Spleen (tissue), 11 donors: ENCODE data around the gene TEDC1. TPM values are rescaled to one million over a fixed set of nuclear protein-coding genes. Genes with fewer than 3 reads are reported as not detected.
"Not testable (repeated sequence)": the region's sequence is repeated elsewhere in the genome, so short reads cannot be mapped to it uniquely, and the experiment has no call there.

Source experiments
- DNase-seq: peaks from one replicate; pipeline ENCODE4 v3.0.0-alpha.2; 2020
- H3K27ac ChIP-seq, 8 donors: fragments of 200-600 bp; sonication (generic) in 7 of 8; 1 replicate in 4 of 8; 2 replicates in 4 of 8; pipeline versions ENCODE4 v1.5.0 to v1.8.0; 2016 to 2021; ENCODE audit warnings: inconsistent platforms in 4 of 8, mild to moderate bottlenecking in 4 of 8, moderate library complexity in 1 of 8
- H3K27me3 ChIP-seq, 7 donors: fragments of 200-600 bp; sonication (generic) in 6 of 7; replicated peaks in 1 of 7; 1 replicate in 4 of 7; 2 replicates in 3 of 7; pipeline versions ENCODE4 v1.5.0 to v1.8.0; 2016 to 2021; ENCODE audit warnings: inconsistent platforms in 3 of 7, mild to moderate bottlenecking in 1 of 7
- H3K36me3 ChIP-seq, 6 donors: fragments of 200-600 bp; sonication (generic) in 5 of 6; 1 replicate in 4 of 6; 2 replicates in 2 of 6; pipeline versions ENCODE4 v1.5.0 to v1.8.0; 2016 to 2021; ENCODE audit warnings: inconsistent platforms in 2 of 6
- H3K4me1 ChIP-seq, 6 donors: fragments of 200-600 bp; sonication (generic) in 5 of 6; 1 replicate in 3 of 6; 2 replicates in 3 of 6; pipeline versions ENCODE4 v1.5.0 to v1.8.0; 2016 to 2021; ENCODE audit warnings: inconsistent platforms in 3 of 6
- H3K4me3 ChIP-seq, 8 donors: fragments of 200-600 bp; sonication (generic) in 7 of 8; 1 replicate in 4 of 8; 2 replicates in 4 of 8; pipeline versions ENCODE4 v1.5.0 to v1.8.0; 2016 to 2021; ENCODE audit warnings: inconsistent platforms in 4 of 8, mild to moderate bottlenecking in 4 of 8, moderate library complexity in 2 of 8
- H3K9me3 ChIP-seq, 8 donors: fragments of 200-600 bp; sonication (generic) in 7 of 8; 1 replicate in 4 of 8; 2 replicates in 4 of 8; pipeline versions ENCODE4 v1.5.0 to v1.8.0; 2016 to 2021; ENCODE audit warnings: inconsistent platforms in 4 of 8
- POLR2A ChIP-seq, 3 donors: fragments of 450-650 bp; IDR thresholded peaks; one replicate each; pipeline ENCODE4 v1.5.1; 2017; ENCODE audit warnings: antibody characterized with exemption in 3 of 3, mild to moderate bottlenecking in 1 of 3
- POLR2AphosphoS5 ChIP-seq, 3 donors: sonication (generic); formaldehyde crosslinking; IDR thresholded peaks; one replicate each; pipeline ENCODE4 v1.5.1; 2017; ENCODE audit warnings: antibody characterized with exemption in 3 of 3
- WGBS, 5 donors: extraction: QIAGEN DNeasy Blood & Tissue Kit in 3 of 5; methylation state at CpG; one replicate each; pipeline versions ENCODE4 v1.1.5 to v1.1.7; 2013 to 2018; 5-methylcytosine and 5-hydroxymethylcytosine counted together
- intact Hi-C: fragments of 100-400 bp; cut with DNase I; formaldehyde crosslinking; loops from one replicate; pipeline ENCODE4 v1.15.0; 2023; ENCODE audit warnings: low total_unique reads
- polyA plus RNA-seq, 3 donors: library from polyadenylated mRNA; stranded (reverse); fragments of 200-250 nt; gene quantifications; one replicate each; pipeline ENCODE4 v1.2.1, GENCODE V29; 2013
- total RNA-seq, 7 donors: library from RNA; depleted of rRNA in 3 of 7; stranded (reverse); fragments of >200 nt in 3 of 7; fragmentation: NEBNext Ultra II Directional in 4 of 7; extraction: Animal tissue kit (Norgen Biotek cat#: 25700) in 4 of 7; gene quantifications; one replicate each; pipeline versions ENCODE4 v1.1.0 to v1.2.1, GENCODE V29; 2016 to 2021
- TF ChIP-seq, protein P1 (sequence below), 11 experiments: fragments of 200-600 bp in 7 of 11; fragments of 450-650 bp in 4 of 11; sonication (generic) in 4 of 11; IDR thresholded peaks in 8 of 11; conservative IDR thresholded peaks in 3 of 11; 1 replicate in 7 of 11; 2 replicates in 4 of 11; pipeline versions ENCODE4 v1.4.0 to v1.8.0; 2016 to 2021; ENCODE audit warnings: antibody characterized with exemption in 11 of 11, inconsistent platforms in 4 of 11, mild to moderate bottlenecking in 1 of 11
- donor health status: healthy with polysubstance abuse.
- donor health status: DM: no; HTN: no; CAD: no; lungs with moderate emphysema.
- donor health status: DM: no; HTN: no; CAD: no.
- donor health status: Bipolar disorder and iron deficiency.
- donor health status: healthy.
- donor health status: DM: no; HTN: no; CAD: no.
- donor health status: DM: yes; HTN: yes; CAD: no.

Gene TEDC1
- total and polyA plus RNA-seq, 10 donors: 5.3 to 31.5 (median 12.3) TPM

DNA sequence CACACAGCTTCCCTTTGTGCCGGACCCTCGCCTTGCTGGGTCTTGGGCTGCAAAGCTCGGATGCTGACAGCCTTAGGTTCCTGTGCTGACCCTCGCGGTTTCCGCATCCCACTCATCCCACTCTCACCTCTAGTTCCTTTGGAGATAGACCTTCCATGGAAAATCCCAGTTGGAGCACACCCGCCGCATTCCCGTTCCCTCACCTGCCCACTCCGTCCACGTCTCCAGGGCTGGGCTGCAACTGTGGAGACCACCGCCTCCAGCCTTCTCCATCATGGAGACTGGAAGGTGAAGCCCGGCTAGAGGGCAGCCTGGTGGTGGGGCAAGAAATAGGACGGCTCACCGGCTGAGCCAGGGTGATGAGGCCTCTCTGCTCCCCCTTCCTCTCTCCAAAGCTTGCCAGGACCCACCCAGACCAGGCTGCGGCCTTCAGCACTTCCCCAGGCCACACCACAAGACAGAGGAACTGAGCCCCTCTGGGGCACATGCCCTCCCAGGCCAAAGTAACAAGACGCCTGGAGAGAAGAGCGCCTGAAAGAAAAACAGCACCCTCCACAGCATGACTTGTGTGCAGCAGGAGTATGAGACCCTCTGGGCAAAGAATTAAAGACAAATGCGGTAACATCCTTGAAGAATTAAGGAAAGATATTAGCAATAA lies 50.3 kb downstream of the TEDC1 start:
- Histone ChIP-seq H3K36me3 (no peaks in the 10 kb centered on the region), H3K4me3 (no peak overlapping the region), H3K27me3 (peaks cover 0 to 41% (median 3%) of the 10 kb centered on the region in 7 donors), H3K27ac (no peak overlapping the region), H3K9me3 (peaks cover 0 to 22% (median 16%) of the 10 kb centered on the region in 8 donors), H3K4me1 (peaks cover 0 to 11% (median 6%) of the 10 kb centered on the region in 6 donors)
- TF ChIP-seq POLR2A (IDR thresholded peaks at IDR 0.05) (no peak), POLR2AphosphoS5 (IDR thresholded peaks at IDR 0.05) (no peak)
- TF ChIP-seq, protein P1, sequence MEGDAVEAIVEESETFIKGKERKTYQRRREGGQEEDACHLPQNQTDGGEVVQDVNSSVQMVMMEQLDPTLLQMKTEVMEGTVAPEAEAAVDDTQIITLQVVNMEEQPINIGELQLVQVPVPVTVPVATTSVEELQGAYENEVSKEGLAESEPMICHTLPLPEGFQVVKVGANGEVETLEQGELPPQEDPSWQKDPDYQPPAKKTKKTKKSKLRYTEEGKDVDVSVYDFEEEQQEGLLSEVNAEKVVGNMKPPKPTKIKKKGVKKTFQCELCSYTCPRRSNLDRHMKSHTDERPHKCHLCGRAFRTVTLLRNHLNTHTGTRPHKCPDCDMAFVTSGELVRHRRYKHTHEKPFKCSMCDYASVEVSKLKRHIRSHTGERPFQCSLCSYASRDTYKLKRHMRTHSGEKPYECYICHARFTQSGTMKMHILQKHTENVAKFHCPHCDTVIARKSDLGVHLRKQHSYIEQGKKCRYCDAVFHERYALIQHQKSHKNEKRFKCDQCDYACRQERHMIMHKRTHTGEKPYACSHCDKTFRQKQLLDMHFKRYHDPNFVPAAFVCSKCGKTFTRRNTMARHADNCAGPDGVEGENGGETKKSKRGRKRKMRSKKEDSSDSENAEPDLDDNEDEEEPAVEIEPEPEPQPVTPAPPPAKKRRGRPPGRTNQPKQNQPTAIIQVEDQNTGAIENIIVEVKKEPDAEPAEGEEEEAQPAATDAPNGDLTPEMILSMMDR (IDR thresholded peaks at IDR 0.05 in 8 of 11, conservative IDR thresholded peaks at IDR 0.05 in 3 of 11): no peak
- DNase-seq: no peak
- intact Hi-C loops: no loop called here
- WGBS, 5 donors: 74 to 82% (median 77%) methylated on average over 18 to 19 of the region's 19 CpGs

DNA sequence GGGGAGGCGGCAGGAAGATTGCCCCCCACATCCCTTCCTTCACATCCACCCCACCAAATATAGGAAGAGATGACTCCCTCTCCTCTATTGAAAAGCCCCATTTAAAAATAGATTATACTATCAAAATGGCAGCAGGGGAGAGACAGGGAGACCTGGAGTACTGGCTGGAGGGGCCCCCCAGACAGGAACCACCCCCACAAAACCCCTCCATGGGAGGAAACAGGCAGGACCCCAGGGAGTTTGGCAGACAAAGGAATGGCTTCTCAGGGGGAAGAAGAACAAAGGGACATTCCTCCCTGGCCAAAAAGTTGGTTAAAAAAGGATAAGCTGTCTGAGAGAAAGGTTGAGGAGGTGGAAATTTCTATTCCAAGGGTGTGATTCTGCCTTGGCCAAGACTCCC lies 54.6 kb downstream of the TEDC1 start:
- H3K9me3 ChIP-seq: peaks cover 0 to 22% (median 16%) of the 10 kb centered on the region in 8 donors
- 42 to 71% (median 64%) methylated on average over 1 of the region's 1 CpG for WGBS, 5 donors
- H3K4me3 ChIP-seq, H3K27ac ChIP-seq, H3K27me3 ChIP-seq, H3K4me1 ChIP-seq, H3K36me3 ChIP-seq, intact Hi-C loops, DNase-seq: not testable (repeated sequence)

DNA sequence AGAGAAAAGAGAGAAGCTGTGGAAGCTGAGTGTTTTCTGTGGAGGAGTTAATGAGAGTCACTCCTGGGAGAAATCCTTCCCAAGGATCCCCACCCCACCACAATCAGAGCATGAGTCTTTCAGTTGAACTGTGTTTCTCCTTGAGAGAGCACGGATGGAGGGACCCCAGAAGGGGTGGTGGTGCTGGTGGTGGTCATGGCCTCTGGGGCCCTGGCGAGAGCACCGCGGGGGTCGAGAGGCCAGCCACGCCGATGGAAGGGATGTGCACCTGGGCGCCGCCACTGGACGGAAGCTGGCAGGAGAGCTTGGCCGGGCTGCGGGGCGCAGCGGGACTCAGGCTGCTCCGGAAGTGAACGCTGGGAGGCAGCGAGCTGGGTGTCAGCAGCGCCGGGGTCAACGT lies 55.4 kb downstream of the TEDC1 start:
- intact Hi-C loops, H3K4me1 ChIP-seq, H3K4me3 ChIP-seq, H3K27me3 ChIP-seq, DNase-seq, H3K27ac ChIP-seq, H3K36me3 ChIP-seq: not testable (repeated sequence)
- WGBS, 5 donors: 91 to 98% (median 94%) methylated on average over 7 to 10 of the region's 20 CpGs; no CpG with 5 or more reads in 1 of the 5 donors
- H3K9me3 ChIP-seq: peaks cover 0 to 22% (median 16%) of the 10 kb centered on the region in 8 donors

DNA sequence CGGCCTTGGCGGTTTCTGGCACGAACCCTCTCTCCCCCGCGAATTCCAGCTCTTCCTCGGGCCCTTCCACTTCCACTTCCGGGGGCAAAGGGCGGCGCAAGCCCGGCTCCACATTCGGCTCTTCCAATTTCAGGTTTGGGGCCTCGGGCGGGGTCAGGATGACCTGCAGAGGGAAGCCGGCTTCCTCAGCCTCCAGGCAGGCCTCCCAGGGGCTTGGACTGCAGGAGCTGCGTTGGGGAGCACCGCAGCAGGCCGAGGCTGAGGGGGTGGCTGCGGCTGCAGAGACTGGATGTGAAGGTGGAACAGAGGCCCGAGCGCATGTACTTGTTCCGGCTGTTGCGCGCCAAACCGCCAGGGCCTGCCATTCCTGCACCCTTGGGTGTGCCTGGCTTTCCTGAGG lies 56.0 kb downstream of the TEDC1 start:
- H3K9me3 ChIP-seq: peaks cover 0 to 22% (median 16%) of the 10 kb centered on the region in 8 donors
- WGBS, 5 donors: 86 to 97% (median 92%) methylated on average over 9 to 19 of the region's 24 CpGs
- H3K4me3 ChIP-seq, H3K27me3 ChIP-seq, intact Hi-C loops, H3K36me3 ChIP-seq, DNase-seq, H3K27ac ChIP-seq, H3K4me1 ChIP-seq: not testable (repeated sequence)

DNA sequence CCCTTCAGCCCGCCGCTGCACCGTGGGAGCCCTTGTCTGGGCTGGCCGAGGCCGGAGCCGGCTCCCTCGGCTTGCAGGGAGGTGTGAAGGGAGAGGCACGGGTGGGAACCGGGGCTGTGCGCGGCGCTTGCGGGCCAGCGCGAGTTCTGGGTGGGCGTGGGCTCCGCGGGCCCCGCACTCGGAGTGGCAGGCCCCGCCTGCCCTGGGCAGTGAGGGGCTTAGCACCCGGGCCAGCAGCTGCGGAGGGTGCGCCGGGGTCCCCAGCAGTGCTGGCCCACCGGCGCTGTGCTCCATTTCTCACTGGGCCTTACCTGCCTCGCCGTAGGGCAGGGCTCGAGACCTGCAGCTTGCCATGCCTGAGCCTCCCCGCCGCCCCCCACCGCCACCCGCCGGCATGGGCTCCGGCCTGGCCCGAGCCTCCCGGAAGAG lies 56.7 kb downstream of the TEDC1 start:
- 96 to 98% (median 97%) methylated on average over 28 to 38 of the region's 38 CpGs for WGBS, 5 donors
- Histone ChIP-seq H3K27ac (no peak overlapping the region), H3K4me3 (no peak overlapping the region), H3K36me3 (no peaks in the 10 kb centered on the region), H3K9me3 (peaks cover 0 to 15% (median 11%) of the 10 kb centered on the region in 8 donors), H3K4me1 (no peaks in the 10 kb centered on the region), H3K27me3 (no peaks in the 10 kb centered on the region)
- DNase-seq: no peak
- TF ChIP-seq POLR2AphosphoS5 (IDR thresholded peaks at IDR 0.05): no peak
- TF ChIP-seq POLR2A (IDR thresholded peaks at IDR 0.05): no peak
- TF ChIP-seq, protein P1 (IDR thresholded peaks at IDR 0.05 in 8 of 11, conservative IDR thresholded peaks at IDR 0.05 in 3 of 11): no peak
- intact Hi-C loops: no loop called here

Other genes starting within 250 kb of the TEDC1 start
- 10 to 100 TPM; 19.1 to 31.4 (median 23.6) TPM for gene BTBD6, start 242.7 kb upstream of the TEDC1 start, total RNA-seq
- 10 to 100 TPM; 28.2 to 30.2 (median 29.0) TPM for gene BTBD6, start 242.7 kb upstream of the TEDC1 start, polyA plus RNA-seq
- 10 to 100 TPM; 37.7 to 71.2 (median 54.8) TPM for gene BRF1, start 190.2 kb upstream of the TEDC1 start, total RNA-seq
- 10 to 100 TPM; 16.2 to 31.5 (median 23.8) TPM for gene BRF1, start 190.2 kb upstream of the TEDC1 start, polyA plus RNA-seq
- gene PACS2, start 176.5 kb upstream of the TEDC1 start, total RNA-seq: 100 to 1,000 TPM in 4 of 7 donors, 10 to 100 TPM in 3; 69.8 to 148 (median 104) TPM
- 100 to 1,000 TPM in 1 of 3 donors, 10 to 100 TPM in 2; 32.2 to 101 (median 72.4) TPM for gene PACS2, start 176.5 kb upstream of the TEDC1 start, polyA plus RNA-seq
- 1 to 10 TPM in 5 of 7 donors, under 1 TPM in 2; 0.33 to 5.3 (median 1.8) TPM for gene TEX22, start 92.7 kb upstream of the TEDC1 start, total RNA-seq
- gene TEX22, start 92.7 kb upstream of the TEDC1 start, polyA plus RNA-seq: under 1 TPM; 0.33 to 0.59 (median 0.54) TPM
- gene MTA1, start 71.4 kb upstream of the TEDC1 start, total RNA-seq: 100 to 1,000 TPM in 3 of 7 donors, 10 to 100 TPM in 4; 63.7 to 128 (median 82.6) TPM
- gene MTA1, start 71.4 kb upstream of the TEDC1 start, polyA plus RNA-seq: 10 to 100 TPM; 33.0 to 83.1 (median 52.6) TPM
- gene CRIP2, start 16.4 kb upstream of the TEDC1 start, total RNA-seq: 100 to 1,000 TPM in 4 of 7 donors, 10 to 100 TPM in 3; 68.6 to 138 (median 100) TPM
- gene CRIP2, start 16.4 kb upstream of the TEDC1 start, polyA plus RNA-seq: 100 to 1,000 TPM in 2 of 3 donors, 10 to 100 TPM in 1; 97.7 to 181 (median 123) TPM
- 10 to 100 TPM; 20.5 to 82.8 (median 62.8) TPM for gene CRIP1, start 4.4 kb upstream of the TEDC1 start, total RNA-seq
- gene CRIP1, start 4.4 kb upstream of the TEDC1 start, polyA plus RNA-seq: 100 to 1,000 TPM; 163 to 349 (median 192) TPM
- gene TMEM121, start 35.3 kb downstream of the TEDC1 start, total RNA-seq: 10 to 100 TPM in 1 of 7 donors, 1 to 10 TPM in 6; 3.4 to 10.4 (median 4.6) TPM
- gene TMEM121, start 35.3 kb downstream of the TEDC1 start, polyA plus RNA-seq: 1 to 10 TPM; 3.3 to 6.0 (median 3.6) TPM